ENCODE data around the gene CCDC6. TPM values are rescaled to one million over a fixed set of nuclear protein-coding genes. Genes with fewer than 3 reads are reported as not detected.

The CCDC6 gene
- total RNA-seq, 1 experiment from 2014 or later = 37.6 TPM

- intact Hi-C loops (cut with micrococcal nuclease) = no loop called here
- DNase-seq = no peak
- H3K4me1 ChIP-seq (ENCODE audit: insufficient read depth, low read length) = no peaks in the 10 kb centered on the region
- TF ChIP-seq EZH2 (IDR thresholded peaks at IDR 0.05; ENCODE audit: low read length, unreplicated experiment) (no peak), EZH2phosphoT487 (IDR thresholded peaks at IDR 0.05; ENCODE audit: borderline replicate concordance, low read length) (no peak), CTCF (conservative IDR thresholded peaks at IDR 0.05; ENCODE audit: low read depth, low read length) (no peak)
- ATAC-seq = no peak
- H3K4me2 ChIP-seq (ENCODE audit: low read length) = no peak overlapping the region
- no peaks in the 10 kb centered on the region for H4K20me1 ChIP-seq (ENCODE audit: low read length)
- no peaks in the 10 kb centered on the region for H3F3A ChIP-seq (ENCODE audit: low read length, unreplicated experiment)
- H3K79me2 ChIP-seq (ENCODE audit: low read length) = no peaks in the 10 kb centered on the region
- BruUV-seq (replicated peaks) = no TSS peak
- H3K9me2 ChIP-seq (replicated peaks; ENCODE audit: low read length) = no peaks in the 10 kb centered on the region
- no peak overlapping the region for H3K9ac ChIP-seq (ENCODE audit: low read length)
- H2AFZ ChIP-seq (ENCODE audit: low read length) = no peak overlapping the region
- H3K9me3 ChIP-seq (ENCODE audit: low read length) = no peaks in the 10 kb centered on the region
- H3K27ac ChIP-seq (ENCODE audit: low read length) = no peak overlapping the region
- no peaks in the 10 kb centered on the region for H3K27me3 ChIP-seq (ENCODE audit: low read length)
- H3K4me3 ChIP-seq (ENCODE audit: low read length) = no peak overlapping the region
- ChIA-PET CTCF (no interaction called here), POLR2A (ENCODE audit: unreplicated experiment) (interaction anchor here (0.6 kb wide), 1 partner anchor 32 kb away, joined by 3 read pairs; no protein-coding TSS in a partner anchor)
- H3K36me3 ChIP-seq (ENCODE audit: low read depth, low read length) = no peaks in the 10 kb centered on the region
Observed at GRCh38 chr10:59774451-59774850, 131.9 kb downstream of the CCDC6 start.

- Histone ChIP-seq H3K4me1 (ENCODE audit: insufficient read depth, low read length) (no peaks in the 10 kb centered on the region), H3K27me3 (ENCODE audit: low read length) (no peaks in the 10 kb centered on the region), H3K4me2 (ENCODE audit: low read length) (no peak overlapping the region), H3K4me3 (ENCODE audit: low read length) (no peak overlapping the region), H3K27ac (ENCODE audit: low read length) (no peak overlapping the region), H2AFZ (ENCODE audit: low read length) (no peak overlapping the region), H3K36me3 (ENCODE audit: low read depth, low read length) (no peaks in the 10 kb centered on the region), H3K9ac (ENCODE audit: low read length) (no peak overlapping the region), H3K79me2 (ENCODE audit: low read length) (no peaks in the 10 kb centered on the region), H4K20me1 (ENCODE audit: low read length) (no peaks in the 10 kb centered on the region), H3K9me2 (replicated peaks; ENCODE audit: low read length) (no peaks in the 10 kb centered on the region), H3F3A (ENCODE audit: low read length, unreplicated experiment) (no peaks in the 10 kb centered on the region), H3K9me3 (ENCODE audit: low read length) (no peaks in the 10 kb centered on the region)
- TF ChIP-seq EZH2phosphoT487 (IDR thresholded peaks at IDR 0.05; ENCODE audit: borderline replicate concordance, low read length) (no peak), CTCF (conservative IDR thresholded peaks at IDR 0.05; ENCODE audit: low read depth, low read length) (no peak), EZH2 (IDR thresholded peaks at IDR 0.05; ENCODE audit: low read length, unreplicated experiment) (no peak)
- POLR2A ChIA-PET (ENCODE audit: unreplicated experiment) = interaction anchor here (0.6 kb wide), 1 partner anchor 342 kb away, joined by 3 read pairs; no protein-coding TSS in a partner anchor
- DNase-seq = no peak
- CTCF ChIA-PET = no interaction called here
- no TSS peak for BruUV-seq (replicated peaks)
- no peak for ATAC-seq
- intact Hi-C loops (cut with micrococcal nuclease) = no loop called here
Observed at GRCh38 chr10:59773088-59773487, 133.3 kb downstream of the CCDC6 start.

- H3K9me2 ChIP-seq (replicated peaks; ENCODE audit: low read length) = no peaks in the 10 kb centered on the region
- no peaks in the 10 kb centered on the region for H3K9me3 ChIP-seq (ENCODE audit: low read length)
- H3K36me3 ChIP-seq (ENCODE audit: low read depth, low read length) = no peaks in the 10 kb centered on the region
- POLR2A ChIA-PET (ENCODE audit: unreplicated experiment) = no interaction called here
- DNase-seq (no peak), ATAC-seq (no peak)
- BruUV-seq (replicated peaks) = no TSS peak
- intact Hi-C loops (cut with micrococcal nuclease) = no loop called here
- H3K27ac ChIP-seq (ENCODE audit: low read length) = no peak overlapping the region
- H4K20me1 ChIP-seq (ENCODE audit: low read length) = no peaks in the 10 kb centered on the region
- H3K27me3 ChIP-seq (ENCODE audit: low read length) = no peaks in the 10 kb centered on the region
- no peak overlapping the region for H2AFZ ChIP-seq (ENCODE audit: low read length)
- no peaks in the 10 kb centered on the region for H3F3A ChIP-seq (ENCODE audit: low read length, unreplicated experiment)
- H3K4me2 ChIP-seq (ENCODE audit: low read length) = no peak overlapping the region
- no peak overlapping the region for H3K9ac ChIP-seq (ENCODE audit: low read length)
- H3K4me3 ChIP-seq (ENCODE audit: low read length) = no peak overlapping the region
- TF ChIP-seq CTCF (conservative IDR thresholded peaks at IDR 0.05; ENCODE audit: low read depth, low read length) (no peak), EZH2phosphoT487 (IDR thresholded peaks at IDR 0.05; ENCODE audit: borderline replicate concordance, low read length) (no peak), EZH2 (IDR thresholded peaks at IDR 0.05; ENCODE audit: low read length, unreplicated experiment) (no peak)
- H3K4me1 ChIP-seq (ENCODE audit: insufficient read depth, low read length) = no peaks in the 10 kb centered on the region
- CTCF ChIA-PET = no interaction called here
- H3K79me2 ChIP-seq (ENCODE audit: low read length) = no peaks in the 10 kb centered on the region
Observed at GRCh38 chr10:59771162-59771807, 135.1 kb downstream of the CCDC6 start.
